IMR-90 (cell line): Measurements from ENCODE around the gene CAPRIN1. TPM values are rescaled to one million over a fixed set of nuclear protein-coding genes. Genes with fewer than 3 reads are reported as not detected.

Experiments
- ATAC-seq: fragments of 200-7000 bp; cut with Tn5 transposase; 2 replicates; pipeline ENCODE4 v1.9.1; 2020; ENCODE audit warnings: low read depth, mild to moderate bottlenecking, moderate library complexity
- BruUV-seq: library from RNA; stranded (reverse); fragments of 400-500 nt; replicated peaks from 2 replicates; lab custom pipeline; 2021; lab: Mats Ljungman, UMichigan
- CTCF ChIA-PET: fragments of 300-600 bp; formaldehyde crosslinking; extraction: SDS; loops from one replicate; lab custom pipeline; 2021; ENCODE audit warnings: antibody characterized with exemption; lab: Yijun Ruan, JAX
- POLR2A ChIA-PET: fragments of 300-600 bp; sonication (Branson Sonifier 250); formaldehyde crosslinking; loops from one replicate; lab custom pipeline; 2022; ENCODE audit warnings: antibody characterized with exemption; ENCODE audit not compliant: unreplicated experiment; lab: Charles Lee
- DNase-seq: peaks from one replicate; pipeline ENCODE4 v3.0.0; 2013
- H2AFZ ChIP-seq: replicated peaks from 2 replicates; pipeline ENCODE3; 2013; ENCODE audit warnings: low read length, mild to moderate bottlenecking; ENCODE audit not compliant: poor library complexity
- H2AK5ac ChIP-seq: 2 replicates; pipeline ENCODE4 v1.6.1; 2013; ENCODE audit warnings: low read depth, low read length, inconsistent platforms
- H2AK9ac ChIP-seq: replicated peaks from 2 replicates; pipeline ENCODE3; 2013; ENCODE audit warnings: mild to moderate bottlenecking, low read depth, low read length, moderate library complexity; ENCODE audit not compliant: poor library complexity
- H2BK120ac ChIP-seq: 2 replicates; pipeline ENCODE4 v1.6.1; 2013; ENCODE audit warnings: low read depth, low read length, inconsistent platforms
- H2BK15ac ChIP-seq: 3 replicates; pipeline ENCODE4 v1.6.1; 2013; ENCODE audit warnings: low read depth, low read length, inconsistent platforms
- H2BK20ac ChIP-seq: 2 replicates; pipeline ENCODE4 v1.6.1; 2013; ENCODE audit warnings: low read depth, mild to moderate bottlenecking, inconsistent platforms, low read length, moderate library complexity
- H2BK5ac ChIP-seq: 2 replicates; pipeline ENCODE4 v1.6.1; 2013; ENCODE audit warnings: mild to moderate bottlenecking, low read depth, low read length, inconsistent platforms; ENCODE audit not compliant: poor library complexity, severe bottlenecking
- H3K14ac ChIP-seq: replicated peaks from 2 replicates; pipeline ENCODE4 v1.6.1; 2013; ENCODE audit warnings: low read depth, low read length, inconsistent platforms
- H3K18ac ChIP-seq: 2 replicates; pipeline ENCODE4 v1.6.1; 2013; ENCODE audit warnings: low read depth, low read length, control low read depth
- H3K23ac ChIP-seq: 2 replicates; pipeline ENCODE4 v1.6.1; 2013; ENCODE audit warnings: low read depth, low read length, inconsistent platforms
- H3K27ac ChIP-seq: 2 replicates; pipeline ENCODE4 v1.5.1; 2013; ENCODE audit warnings: mild to moderate bottlenecking, control low read depth, low read length; ENCODE audit not compliant: insufficient read depth
- H3K27me3 ChIP-seq: 2 replicates; pipeline ENCODE4 v1.6.1; 2013; ENCODE audit warnings: low read length; ENCODE audit not compliant: control insufficient read depth, insufficient read depth
- H3K36me3 ChIP-seq: 2 replicates; pipeline ENCODE4 v1.6.1; 2013; ENCODE audit warnings: low read length, mixed read lengths; ENCODE audit not compliant: control insufficient read depth, insufficient read depth
- H3K4ac ChIP-seq: 2 replicates; pipeline ENCODE4 v1.6.1; 2013; ENCODE audit warnings: low read depth, low read length, inconsistent platforms
- H3K4me1 ChIP-seq: 2 replicates; pipeline ENCODE4 v1.6.1; 2013; ENCODE audit warnings: low read length, mixed read lengths; ENCODE audit not compliant: control insufficient read depth, insufficient read depth
- H3K4me2 ChIP-seq: 2 replicates; pipeline ENCODE4 v1.6.1; 2013; ENCODE audit warnings: low read depth, mild to moderate bottlenecking, control low read depth, low read length, moderate library complexity
- H3K4me3 ChIP-seq: 2 replicates; pipeline ENCODE4 v1.5.1; 2013; ENCODE audit warnings: low read depth, mild to moderate bottlenecking, control low read depth, low read length, moderate library complexity; ENCODE audit not compliant: insufficient read depth
- H3K56ac ChIP-seq: 2 replicates; pipeline ENCODE4 v1.6.1; 2013; ENCODE audit warnings: low read length, inconsistent platforms; ENCODE audit not compliant: insufficient read depth; ENCODE audit errors: extremely low read depth
- H3K79me1 ChIP-seq, 2 experiments: 2 replicates each; pipeline ENCODE4 v1.6.1; 2013; ENCODE audit warnings: low read length in 2 of 2, inconsistent platforms in 1 of 2, low read depth in 1 of 2
- H3K9ac ChIP-seq: 2 replicates; pipeline ENCODE4 v1.6.1; 2013; ENCODE audit warnings: low read depth, low read length, control low read depth
- H3K9me1 ChIP-seq: 2 replicates; pipeline ENCODE4 v1.6.1; 2013; ENCODE audit warnings: low read length, inconsistent platforms; ENCODE audit not compliant: insufficient read depth
- H3K9me3 ChIP-seq: 2 replicates; pipeline ENCODE4 v1.6.1; 2013; ENCODE audit warnings: low read length; ENCODE audit not compliant: control insufficient read depth, insufficient read depth
- H4K20me1 ChIP-seq: 2 replicates; pipeline ENCODE4 v1.6.1; 2013; ENCODE audit warnings: low read length, inconsistent platforms; ENCODE audit not compliant: insufficient read depth
- H4K5ac ChIP-seq: 2 replicates; pipeline ENCODE4 v1.6.1; 2013; ENCODE audit warnings: mild to moderate bottlenecking, low read depth, low read length, control low read depth
- H4K8ac ChIP-seq, 2 experiments: 2 replicates each; pipeline ENCODE4 v1.6.1; 2013; ENCODE audit warnings: low read depth in 2 of 2, low read length in 2 of 2, control low read depth in 1 of 2, inconsistent platforms in 1 of 2
- H4K91ac ChIP-seq: 2 replicates; pipeline ENCODE4 v1.6.1; 2013; ENCODE audit warnings: low read depth, low read length, inconsistent platforms; ENCODE audit not compliant: insufficient read depth
- BHLHE40 ChIP-seq: fragments of 150-350 bp; IDR thresholded peaks from 2 replicates; pipeline ENCODE4 v1.6.1; 2016; ENCODE audit warnings: mild to moderate bottlenecking, low read depth, low read length
- CHD1 ChIP-seq: IDR thresholded peaks from 2 replicates; pipeline ENCODE4 v1.6.1; 2012; ENCODE audit warnings: low read depth, low read length, improper control_type of control experiment
- FOS ChIP-seq: fragments of 150-350 bp; IDR thresholded peaks from 2 replicates; pipeline ENCODE4 v1.6.1; 2016; ENCODE audit warnings: low read depth, low read length
- MAFK ChIP-seq: IDR thresholded peaks from 2 replicates; pipeline ENCODE4 v1.6.1; 2012; ENCODE audit warnings: low read depth, low read length, improper control_type of control experiment
- MAZ ChIP-seq: IDR thresholded peaks from 2 replicates; pipeline ENCODE4 v1.6.1; 2012; ENCODE audit warnings: low read depth, mild to moderate bottlenecking, low read length, improper control_type of control experiment, moderate library complexity, borderline replicate concordance
- NFE2L2 ChIP-seq: fragments of 150-350 bp; IDR thresholded peaks from 2 replicates; pipeline ENCODE4 v1.6.1; 2016; ENCODE audit warnings: low read depth, mild to moderate bottlenecking, low read length
- POLR2A ChIP-seq: IDR thresholded peaks from 2 replicates; pipeline ENCODE4 v1.6.1; 2012; ENCODE audit warnings: mild to moderate bottlenecking, low read depth, low read length
- USF2 ChIP-seq: fragments of 150-350 bp; IDR thresholded peaks from 2 replicates; pipeline ENCODE4 v1.6.1; 2017; ENCODE audit warnings: mild to moderate bottlenecking, antibody characterized with exemption, low read length, low read depth
- WGBS, 2 experiments: methylation state at CpG; one replicate each; pipeline versions ENCODE4 v1.1.5 to v1.1.7; 2013; ENCODE audit warnings: missing lambda C conversion rate in 2 of 2; ENCODE audit not compliant: insufficient read length in 1 of 2; ENCODE audit errors: extremely low coverage in 2 of 2; 5-methylcytosine and 5-hydroxymethylcytosine counted together
- dilution Hi-C: fragments of 300-500 bp; cut with HindIII; formaldehyde crosslinking; loops from one replicate; pipeline ENCODE4 v1.14.3; 2018; ENCODE audit warnings: low sequenced_read_pairs; ENCODE audit not compliant: unreplicated experiment
- in situ Hi-C: fragments of 300-500 bp; cut with MboI; formaldehyde crosslinking; loops from 3 replicates; pipeline ENCODE4 v1.14.3; 2019; ENCODE audit warnings: low sequenced_read_pairs, inconsistent platforms, mixed read lengths
- intact Hi-C: fragments of 100-400 bp; cut with micrococcal nuclease; formaldehyde crosslinking; loops from 2 replicates; pipeline ENCODE4 v1.10.0; 2022
- polyA plus RNA-seq, 3 experiments: library from polyadenylated mRNA; depleted of rRNA; stranded (reverse); fragments of >200 nt; gene quantifications; 2 replicates each; pipeline ENCODE4 v1.2.3, GENCODE V29; 2012; ENCODE audit warnings: low replicate concordance in 1 of 3
- total RNA-seq: library from RNA; depleted of rRNA; stranded (reverse); fragments of >200 nt; gene quantifications from 2 replicates; pipeline ENCODE4 v1.2.3, GENCODE V29; 2012
- TF ChIP-seq, protein P1 (sequence below): fragments of 150-350 bp; IDR thresholded peaks from 2 replicates; pipeline ENCODE4 v1.6.1; 2016; ENCODE audit warnings: low read depth, mild to moderate bottlenecking, low read length, moderate library complexity, borderline replicate concordance

CAPRIN1 gene
- total and polyA plus RNA-seq, 2 of the 4 experiments (the other 2 are of a cell fraction) = 127 to 253 TPM

DNA sequence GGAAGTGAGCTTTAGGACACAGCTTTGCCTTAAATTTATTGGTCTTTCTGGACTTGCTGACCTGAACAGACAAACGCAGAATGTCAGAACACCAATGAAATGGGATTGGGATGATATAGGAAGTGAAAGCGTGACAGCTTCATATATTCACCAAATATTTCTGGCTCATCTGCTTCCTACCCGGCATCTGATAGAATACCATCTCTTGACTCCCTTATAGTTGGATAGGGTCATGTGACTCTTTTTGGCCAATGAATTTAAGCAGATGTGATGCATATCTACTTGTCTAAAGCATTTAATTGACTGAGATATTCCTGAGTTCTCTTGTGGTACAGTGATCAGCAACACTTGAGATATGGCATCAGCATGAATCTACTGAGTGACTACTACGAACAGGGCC, 2.5 kb upstream of the CAPRIN1 start:
- Histone ChIP-seq H3K4ac (no peak overlapping the region), H3K9ac (no peak overlapping the region), H3K27me3 (no peaks in the 10 kb centered on the region), H4K20me1 (peaks cover 13% of the 10 kb centered on the region), H3K4me2 (no peak overlapping the region), H2BK15ac (no peak overlapping the region), H2AK5ac (no peak overlapping the region), H3K79me1 (peaks cover 0 to 7% of the 10 kb centered on the region in 2 experiments; a peak in 3 of 4 replicates), H2AK9ac (no peak overlapping the region), H3K14ac (no peak overlapping the region), H4K8ac (no peak overlapping the region), H3K56ac (no peak overlapping the region), H2BK120ac (no peak overlapping the region), H3K4me3 (no peak overlapping the region), H2BK20ac (no peak overlapping the region), H3K23ac (no peak overlapping the region), H2AFZ (no peak overlapping the region), H2BK5ac (no peak overlapping the region), H3K9me1 (no peaks in the 10 kb centered on the region), H3K4me1 (peaks cover 2% of the 10 kb centered on the region; the same call in 1 of the 2 replicates), H3K9me3 (no peaks in the 10 kb centered on the region), H4K91ac (no peak overlapping the region), H3K27ac (no peak overlapping the region), H3K18ac (no peak overlapping the region), H3K36me3 (0 out of 2 replicates have a peak, but pooled peaks cover 3% of the 10 kb centered on the region), H4K5ac (no peak overlapping the region)
- ATAC-seq (no peak), DNase-seq (no peak)
- in situ Hi-C loops (no loop called here), intact Hi-C loops (no loop called here), dilution Hi-C loops (no loop called here)
- CTCF ChIA-PET = interaction anchor here (1.1 kb wide), 1 partner anchor 10 kb away, joined by 3 read pairs; no protein-coding TSS in a partner anchor
- TF ChIP-seq POLR2A (no peak), NFE2L2 (no peak), BHLHE40 (no peak), MAFK (no peak), CHD1 (no peak), MAZ (no peak), USF2 (no peak), FOS (no peak)
- TF ChIP-seq, protein P1, sequence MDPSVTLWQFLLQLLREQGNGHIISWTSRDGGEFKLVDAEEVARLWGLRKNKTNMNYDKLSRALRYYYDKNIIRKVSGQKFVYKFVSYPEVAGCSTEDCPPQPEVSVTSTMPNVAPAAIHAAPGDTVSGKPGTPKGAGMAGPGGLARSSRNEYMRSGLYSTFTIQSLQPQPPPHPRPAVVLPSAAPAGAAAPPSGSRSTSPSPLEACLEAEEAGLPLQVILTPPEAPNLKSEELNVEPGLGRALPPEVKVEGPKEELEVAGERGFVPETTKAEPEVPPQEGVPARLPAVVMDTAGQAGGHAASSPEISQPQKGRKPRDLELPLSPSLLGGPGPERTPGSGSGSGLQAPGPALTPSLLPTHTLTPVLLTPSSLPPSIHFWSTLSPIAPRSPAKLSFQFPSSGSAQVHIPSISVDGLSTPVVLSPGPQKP = no peak
- WGBS, 2 experiments = no CpG with 5 or more reads among the region's 4 CpGs
- BruUV-seq = no TSS peak
- POLR2A ChIA-PET = no interaction called here
